ENCODE data around the gene TNNT1.

Gene TNNT1

DNA sequence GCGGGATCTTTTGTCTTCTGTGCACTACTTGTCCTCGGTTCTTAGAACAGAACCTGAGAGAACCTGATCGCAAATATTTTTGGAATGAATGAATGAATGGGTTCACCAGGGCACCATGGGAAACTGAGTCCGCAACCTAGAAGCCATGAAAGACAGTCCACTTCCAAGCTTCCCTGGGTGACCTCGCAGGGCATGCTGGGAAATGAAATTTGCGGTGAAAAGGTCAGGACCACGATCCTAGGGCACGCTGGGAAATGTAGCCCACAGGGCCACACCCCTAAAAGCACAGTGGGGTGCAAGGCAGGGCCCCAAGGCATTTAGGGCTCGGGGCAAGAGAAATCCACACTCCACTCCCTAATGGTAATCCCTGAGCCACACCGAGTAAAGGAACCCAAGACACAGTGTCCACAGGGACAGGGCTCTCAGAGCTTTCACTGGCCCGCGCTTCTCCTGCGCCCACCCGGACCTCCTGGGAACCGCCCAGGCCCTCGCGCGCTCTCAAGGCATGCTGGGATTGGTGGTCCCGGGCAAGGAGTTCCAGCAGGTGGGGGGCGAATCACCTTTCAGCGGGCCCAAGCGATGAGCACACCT lies 30.5 kb downstream of the TNNT1 start:
- no peak for TF ChIP-seq MAX (IDR thresholded peaks at IDR 0.05)
- TF ChIP-seq EGR1 (IDR thresholded peaks at IDR 0.05): no peak
- no peak for TF ChIP-seq CREB1 (IDR thresholded peaks at IDR 0.05; ENCODE audit: low read depth)
- no peak for TF ChIP-seq YY1 (IDR thresholded peaks at IDR 0.05; ENCODE audit: low read depth)
- no peak for TF ChIP-seq ZBTB7A (IDR thresholded peaks at IDR 0.05; ENCODE audit: low read depth)
- TF ChIP-seq NFIC (IDR thresholded peaks at IDR 0.05): no peak
- no peak for TF ChIP-seq USF1 (IDR thresholded peaks at IDR 0.05)
- no peak for TF ChIP-seq EP300 (IDR thresholded peaks at IDR 0.05; ENCODE audit: borderline replicate concordance)
- no peak for TF ChIP-seq TCF12 (IDR thresholded peaks at IDR 0.05; ENCODE audit: low read depth)
- TF ChIP-seq FOXM1 (IDR thresholded peaks at IDR 0.05; ENCODE audit: borderline replicate concordance, low read depth): no peak
- no peak for TF ChIP-seq TAF1 (IDR thresholded peaks at IDR 0.05; ENCODE audit: low read depth)
- TF ChIP-seq CEBPB (IDR thresholded peaks at IDR 0.05): no peak
- no peak for TF ChIP-seq REST (IDR thresholded peaks at IDR 0.05; ENCODE audit: low read depth)
- no peak for TF ChIP-seq TEAD4 (IDR thresholded peaks at IDR 0.05)
- TF ChIP-seq RAD21 (IDR thresholded peaks at IDR 0.05; ENCODE audit: low read depth): no peak

DNA sequence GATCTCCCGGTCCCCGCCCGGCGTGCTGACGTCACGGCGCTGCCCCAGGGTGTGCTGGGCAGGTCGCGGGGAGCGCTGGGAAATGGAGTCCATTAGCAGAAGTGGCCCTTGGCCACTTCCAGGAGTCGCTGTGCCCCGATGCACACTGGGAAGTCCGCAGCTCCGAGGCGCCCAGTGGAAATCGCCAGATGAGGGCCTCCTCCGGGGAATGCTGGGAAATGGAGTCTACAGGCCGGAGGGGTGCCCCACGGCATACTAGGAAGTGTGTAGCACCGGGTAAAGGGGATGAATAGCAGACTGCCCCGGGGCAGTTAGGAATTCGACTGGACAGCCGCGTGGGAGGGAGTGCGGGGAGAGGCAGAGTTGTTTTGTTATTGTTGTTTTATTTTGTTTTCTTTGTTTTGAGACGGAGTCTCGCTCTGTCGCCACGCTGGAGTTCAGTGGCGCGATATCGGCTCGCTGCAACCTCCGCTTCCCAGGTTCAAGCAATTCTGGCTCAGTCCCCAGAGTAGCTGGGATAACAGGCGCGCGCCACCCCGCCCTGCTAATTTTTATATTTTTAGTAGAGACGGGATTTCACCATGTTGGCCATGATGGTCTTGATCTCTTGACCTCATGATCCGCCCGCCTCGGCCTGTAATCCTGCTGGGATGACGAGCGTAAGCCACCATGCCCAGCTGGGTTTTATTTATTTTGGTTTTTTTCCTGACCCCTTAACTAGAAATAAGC lies 31.2 kb downstream of the TNNT1 start:
- TF ChIP-seq MAX (IDR thresholded peaks at IDR 0.05) (0 out of 2 replicates have a peak, but pooled peaks have one; percentile 19), USF1 (IDR thresholded peaks at IDR 0.05) (no peak), YY1 (IDR thresholded peaks at IDR 0.05; ENCODE audit: low read depth) (peak; percentile 71; the same call in 1 of the 2 replicates), TAF1 (IDR thresholded peaks at IDR 0.05; ENCODE audit: low read depth) (peak; percentile 68; the same call in 1 of the 2 replicates), CREB1 (IDR thresholded peaks at IDR 0.05; ENCODE audit: low read depth) (peak; percentile 89), EP300 (IDR thresholded peaks at IDR 0.05; ENCODE audit: borderline replicate concordance) (no peak), TCF12 (IDR thresholded peaks at IDR 0.05; ENCODE audit: low read depth) (peak; percentile 43; the same call in 1 of the 2 replicates)

DNA sequence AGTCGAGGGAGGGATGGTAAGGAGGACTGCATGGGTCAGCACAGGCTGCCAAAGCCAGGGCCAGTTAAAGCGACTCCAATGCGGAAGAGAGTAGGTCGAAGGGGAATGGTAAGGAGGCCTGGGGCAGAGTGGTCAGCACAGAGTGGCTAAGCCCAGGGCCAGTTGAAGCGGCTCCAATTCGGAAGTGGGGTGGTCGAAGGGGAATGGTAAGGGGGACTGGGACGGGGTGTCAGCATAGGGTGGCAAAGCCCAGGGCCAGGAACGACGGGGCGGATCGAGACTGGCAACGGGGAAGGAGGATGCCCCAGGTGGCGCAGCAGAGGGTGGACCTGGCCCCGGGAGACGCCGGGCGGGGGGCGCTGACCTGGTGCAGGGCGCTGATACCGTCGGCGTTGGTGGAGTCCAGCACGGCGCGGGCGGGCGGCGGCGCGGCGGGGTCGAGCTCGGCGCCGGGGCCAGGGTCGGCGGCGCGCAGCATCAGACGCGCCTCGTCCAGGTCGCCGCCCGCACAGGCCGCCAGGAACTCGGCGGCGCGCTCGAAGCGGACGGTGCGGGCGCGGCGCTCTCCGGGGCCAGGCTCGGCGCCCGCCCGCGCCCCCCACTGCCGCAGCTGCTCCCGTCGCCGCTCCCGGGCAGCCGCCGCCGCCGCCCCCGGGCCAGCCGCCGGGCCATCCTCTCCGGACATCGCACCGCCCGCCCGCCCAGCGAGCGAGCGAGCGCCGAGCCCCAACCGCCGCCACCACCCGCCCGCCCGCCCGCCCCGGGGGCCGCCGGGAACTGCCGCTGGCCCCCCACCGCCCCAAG lies 31.9 kb downstream of the TNNT1 start, which contains the start of gene PPP1R12C:
Gene PPP1R12C, minus strand, starts transcription at position 779 of the 804 bp plus-strand sequence. Its CDS starts 94 bp downstream, at position 685.
- TF ChIP-seq ZBTB7A (IDR thresholded peaks at IDR 0.05; ENCODE audit: low read depth): peak; percentile 74
- no peak for TF ChIP-seq REST (IDR thresholded peaks at IDR 0.05; ENCODE audit: low read depth)

DNA sequence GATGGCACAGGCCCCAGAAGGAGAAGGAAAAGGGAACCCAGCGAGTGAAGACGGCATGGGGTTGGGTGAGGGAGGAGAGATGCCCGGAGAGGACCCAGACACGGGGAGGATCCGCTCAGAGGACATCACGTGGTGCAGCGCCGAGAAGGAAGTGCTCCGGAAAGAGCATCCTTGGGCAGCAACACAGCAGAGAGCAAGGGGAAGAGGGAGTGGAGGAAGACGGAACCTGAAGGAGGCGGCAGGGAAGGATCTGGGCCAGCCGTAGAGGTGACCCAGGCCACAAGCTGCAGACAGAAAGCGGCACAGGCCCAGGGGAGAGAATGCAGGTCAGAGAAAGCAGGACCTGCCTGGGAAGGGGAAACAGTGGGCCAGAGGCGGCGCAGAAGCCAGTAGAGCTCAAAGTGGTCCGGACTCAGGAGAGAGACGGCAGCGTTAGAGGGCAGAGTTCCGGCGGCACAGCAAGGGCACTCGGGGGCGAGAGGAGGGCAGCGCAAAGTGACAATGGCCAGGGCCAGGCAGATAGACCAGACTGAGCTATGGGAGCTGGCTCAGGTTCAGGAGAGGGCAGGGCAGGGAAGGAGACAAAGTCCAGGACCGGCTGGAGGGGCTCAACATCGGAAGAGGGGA lies 32.7 kb downstream of the TNNT1 start:
- TF ChIP-seq TEAD4 (IDR thresholded peaks at IDR 0.05) (no peak), CEBPB (IDR thresholded peaks at IDR 0.05) (no peak), EP300 (IDR thresholded peaks at IDR 0.05; ENCODE audit: borderline replicate concordance) (no peak), NFIC (IDR thresholded peaks at IDR 0.05) (no peak), ZBTB7A (IDR thresholded peaks at IDR 0.05; ENCODE audit: low read depth) (no peak), EGR1 (IDR thresholded peaks at IDR 0.05) (no peak), TCF12 (IDR thresholded peaks at IDR 0.05; ENCODE audit: low read depth) (no peak), FOXM1 (IDR thresholded peaks at IDR 0.05; ENCODE audit: borderline replicate concordance, low read depth) (no peak), YY1 (IDR thresholded peaks at IDR 0.05; ENCODE audit: low read depth) (no peak), CREB1 (IDR thresholded peaks at IDR 0.05; ENCODE audit: low read depth) (no peak), TAF1 (IDR thresholded peaks at IDR 0.05; ENCODE audit: low read depth) (no peak), USF1 (IDR thresholded peaks at IDR 0.05) (no peak), RAD21 (IDR thresholded peaks at IDR 0.05; ENCODE audit: low read depth) (no peak), MAX (IDR thresholded peaks at IDR 0.05) (no peak), REST (IDR thresholded peaks at IDR 0.05; ENCODE audit: low read depth) (no peak)
